Measurements from ENCODE around the gene FFAR2.

The FFAR2 gene

GRCh38 chr19:35454663-35455062 lies 6.6 kb downstream of the FFAR2 start:
- no peak overlapping the region for H3K4me3 ChIP-seq (replicated peaks; ENCODE audit: low read depth, low read length)
- DNase-seq (ENCODE audit: low read depth) = no peak
- no peak for TF ChIP-seq CTCF (IDR thresholded peaks at IDR 0.05; ENCODE audit: low read length, missing control alignments)

GRCh38 chr19:35455616-35456201 lies 7.7 kb downstream of the FFAR2 start:
- no peak overlapping the region for H3K4me3 ChIP-seq (replicated peaks; ENCODE audit: low read depth, low read length)
- TF ChIP-seq CTCF (IDR thresholded peaks at IDR 0.05; ENCODE audit: low read length, missing control alignments) = no peak
- no peak for DNase-seq (ENCODE audit: low read depth)

DNA sequence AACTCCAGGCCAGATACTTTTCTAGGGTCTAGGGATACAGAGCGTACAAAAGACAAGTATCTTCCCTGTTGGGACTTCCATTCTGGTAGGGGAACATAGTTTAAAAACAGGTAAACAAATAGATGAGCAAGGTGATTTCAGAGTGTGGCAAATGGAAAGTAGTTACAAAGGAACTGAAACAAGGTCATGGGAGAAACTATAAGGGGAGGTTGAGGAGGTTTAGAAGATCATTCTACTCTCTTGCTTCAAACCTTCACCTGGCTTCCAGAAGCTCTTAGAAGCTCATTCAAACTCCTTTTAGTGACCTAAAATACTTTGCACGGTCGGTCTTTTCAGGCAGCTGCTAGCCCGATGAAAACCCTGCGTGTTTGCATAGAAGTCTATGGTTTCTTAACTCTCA lies 9.1 kb downstream of the FFAR2 start:
- TF ChIP-seq CTCF (IDR thresholded peaks at IDR 0.05; ENCODE audit: low read length, missing control alignments) = no peak
- H3K4me3 ChIP-seq (replicated peaks; ENCODE audit: low read depth, low read length) = no peak overlapping the region
- DNase-seq (ENCODE audit: low read depth) = no peak

DNA sequence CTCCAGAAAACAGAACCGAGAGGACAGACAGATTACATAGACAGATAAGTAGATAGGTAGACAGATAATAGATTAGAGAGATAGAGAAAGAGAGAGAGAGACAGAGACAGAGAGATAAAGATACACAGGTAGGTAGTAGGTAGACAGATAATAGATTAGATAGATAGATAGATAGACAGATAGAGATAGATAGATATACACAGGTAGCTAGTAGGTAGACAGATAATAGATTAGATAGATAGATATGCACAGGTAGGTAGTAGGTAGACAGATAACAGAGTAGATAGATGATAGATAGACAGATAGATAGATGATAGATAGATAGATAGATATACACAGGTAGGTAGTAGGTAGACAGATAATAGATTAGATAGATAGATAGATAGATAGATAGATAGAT lies 10.1 kb downstream of the FFAR2 start:
- no peak overlapping the region for H3K4me3 ChIP-seq (replicated peaks; ENCODE audit: low read depth, low read length)
- no peak for TF ChIP-seq CTCF (IDR thresholded peaks at IDR 0.05; ENCODE audit: low read length, missing control alignments)
- DNase-seq (ENCODE audit: low read depth) = no peak

DNA sequence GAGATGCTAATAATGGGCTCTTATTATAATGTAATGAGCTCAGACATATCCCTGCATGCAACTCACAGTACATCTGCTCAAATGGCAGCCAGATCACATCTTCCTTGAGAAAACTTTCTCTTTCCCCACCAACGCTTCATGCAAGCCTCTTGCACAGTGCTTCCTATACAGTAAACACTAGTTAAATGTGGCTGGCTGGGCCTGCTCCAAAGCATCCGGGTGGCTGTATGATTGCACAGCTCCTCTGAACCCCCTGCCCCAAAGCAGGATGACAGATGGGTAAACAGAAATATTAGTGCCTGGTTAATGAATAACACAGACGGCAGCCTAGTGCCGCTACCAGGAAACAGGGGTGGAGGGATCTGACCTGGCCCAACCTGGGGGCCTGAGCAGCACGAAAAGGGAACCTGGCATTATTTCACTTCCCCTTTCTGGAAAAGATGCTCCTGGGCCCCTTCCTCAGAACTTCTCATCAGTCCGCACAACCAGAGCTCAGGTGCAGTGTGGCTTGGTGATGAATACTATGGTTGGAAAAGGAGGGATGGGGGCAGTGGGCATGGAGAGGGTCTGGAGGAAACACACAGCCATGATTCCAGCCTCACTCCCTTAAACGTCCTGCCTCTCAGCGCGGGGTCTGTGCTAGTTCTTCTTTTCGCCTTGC lies 10.8 kb downstream of the FFAR2 start:
- DNase-seq (ENCODE audit: low read depth) = no peak
- no peak overlapping the region for H3K4me3 ChIP-seq (replicated peaks; ENCODE audit: low read depth, low read length)
- TF ChIP-seq CTCF (IDR thresholded peaks at IDR 0.05; ENCODE audit: low read length, missing control alignments) = no peak

GRCh38 chr19:35459414-35460082 lies 11.5 kb downstream of the FFAR2 start:
- H3K4me3 ChIP-seq (replicated peaks; ENCODE audit: low read depth, low read length) = no peak overlapping the region
- TF ChIP-seq CTCF (IDR thresholded peaks at IDR 0.05; ENCODE audit: low read length, missing control alignments) = no peak
- DNase-seq (ENCODE audit: low read depth) = peak; percentile 41

All from fibroblast of pulmonary artery (primary cell).